Measurements from ENCODE around the gene ZDHHC18.
"Not testable (repeated sequence)": the region's sequence is repeated elsewhere in the genome, so short reads cannot be mapped to it uniquely, and the experiment has no call there.

ZDHHC18 gene

DNA sequence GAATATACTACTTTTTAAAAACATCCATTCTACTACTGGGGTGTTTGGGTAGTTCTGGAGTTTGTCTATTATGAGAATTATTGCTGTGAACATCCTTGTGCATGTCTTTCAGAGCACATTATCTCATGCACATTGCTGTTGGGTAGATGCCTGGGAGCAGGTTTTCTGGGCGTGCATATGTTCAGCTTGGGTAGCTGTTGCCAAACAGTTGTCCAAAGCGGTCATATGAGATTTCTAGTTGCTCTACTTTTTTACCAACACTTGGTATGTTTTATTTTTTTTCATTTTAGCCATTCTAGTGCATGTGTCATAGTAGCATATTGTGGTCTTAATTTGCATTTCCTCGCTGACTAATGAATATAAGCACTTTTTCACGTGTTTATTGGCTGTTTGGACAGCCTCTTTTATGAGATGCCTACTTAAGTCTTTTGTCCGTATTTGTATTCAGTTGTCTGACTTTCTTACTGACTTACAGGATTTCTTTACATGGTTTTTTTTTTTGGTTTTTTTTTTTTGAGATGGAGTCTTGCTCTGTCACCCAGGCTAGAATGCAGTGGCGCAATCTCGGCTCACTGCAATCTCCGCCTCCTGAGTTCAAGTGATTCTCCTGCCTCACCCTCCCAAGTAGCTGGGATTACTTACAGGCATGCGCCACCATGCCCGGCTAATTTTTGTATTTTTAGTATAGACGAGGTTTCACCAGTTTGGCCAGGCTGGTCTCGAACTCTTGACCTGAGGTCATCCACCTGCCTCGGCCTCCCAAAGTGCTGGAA is 18.1 kb downstream of the ZDHHC18 start:
- peaks cover 39% of the 10 kb centered on the region for H3K36me3 Mint-ChIP-seq (ENCODE audit: low read depth)

GRCh38 chr1:26847826-26848225 is 21.3 kb downstream of the ZDHHC18 start:
- H3K9me3 Mint-ChIP-seq; DNase-seq; H3K4me3 Mint-ChIP-seq; H3K27me3 Mint-ChIP-seq (ENCODE audit: low read depth, poor library complexity); H3K27ac Mint-ChIP-seq: not testable (repeated sequence)
- Mint-ChIP-seq H3K4me1 (peaks cover 34% of the 10 kb centered on the region), H3K36me3 (ENCODE audit: low read depth) (peaks cover 50% of the 10 kb centered on the region)

More for the DNA sequence above, 18.1 kb downstream of the ZDHHC18 start:
- Mint-ChIP-seq H3K4me1 (peaks cover 1% of the 10 kb centered on the region), H3K27me3 (ENCODE audit: low read depth, poor library complexity) (no peaks in the 10 kb centered on the region), H3K27ac (no peak overlapping the region), H3K9me3 (no peaks in the 10 kb centered on the region), H3K4me3 (no peak overlapping the region)
- no peak for DNase-seq
- no peak for TF ChIP-seq CTCF (IDR thresholded peaks at IDR 0.05)

DNA sequence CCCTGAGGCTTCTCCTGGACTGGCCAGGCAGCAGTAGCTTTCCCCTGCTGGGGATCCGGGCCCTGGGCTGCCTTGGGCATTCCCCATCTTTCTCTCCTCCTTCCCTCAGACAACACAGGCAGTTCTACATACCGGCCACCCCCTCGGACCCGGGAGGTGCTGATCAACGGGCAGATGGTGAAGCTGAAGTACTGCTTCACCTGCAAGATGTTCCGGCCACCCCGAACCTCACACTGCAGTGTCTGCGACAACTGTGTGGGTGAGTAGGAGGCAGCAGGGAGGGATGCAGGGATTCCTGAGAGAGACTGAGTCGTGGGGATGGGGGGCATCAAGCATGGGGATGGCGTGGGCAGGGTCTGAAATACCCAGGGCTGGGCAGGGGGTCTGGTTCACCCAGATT is 22.0 kb downstream of the ZDHHC18 start:
- Mint-ChIP-seq H3K36me3 (ENCODE audit: low read depth) (peaks cover 54% of the 10 kb centered on the region), H3K27me3 (ENCODE audit: low read depth, poor library complexity) (no peaks in the 10 kb centered on the region), H3K4me3 (no peak overlapping the region), H3K27ac (no peak overlapping the region), H3K9me3 (no peaks in the 10 kb centered on the region), H3K4me1 (peaks cover 37% of the 10 kb centered on the region)
- no peak for TF ChIP-seq CTCF (IDR thresholded peaks at IDR 0.05)
- no peak for DNase-seq

DNA sequence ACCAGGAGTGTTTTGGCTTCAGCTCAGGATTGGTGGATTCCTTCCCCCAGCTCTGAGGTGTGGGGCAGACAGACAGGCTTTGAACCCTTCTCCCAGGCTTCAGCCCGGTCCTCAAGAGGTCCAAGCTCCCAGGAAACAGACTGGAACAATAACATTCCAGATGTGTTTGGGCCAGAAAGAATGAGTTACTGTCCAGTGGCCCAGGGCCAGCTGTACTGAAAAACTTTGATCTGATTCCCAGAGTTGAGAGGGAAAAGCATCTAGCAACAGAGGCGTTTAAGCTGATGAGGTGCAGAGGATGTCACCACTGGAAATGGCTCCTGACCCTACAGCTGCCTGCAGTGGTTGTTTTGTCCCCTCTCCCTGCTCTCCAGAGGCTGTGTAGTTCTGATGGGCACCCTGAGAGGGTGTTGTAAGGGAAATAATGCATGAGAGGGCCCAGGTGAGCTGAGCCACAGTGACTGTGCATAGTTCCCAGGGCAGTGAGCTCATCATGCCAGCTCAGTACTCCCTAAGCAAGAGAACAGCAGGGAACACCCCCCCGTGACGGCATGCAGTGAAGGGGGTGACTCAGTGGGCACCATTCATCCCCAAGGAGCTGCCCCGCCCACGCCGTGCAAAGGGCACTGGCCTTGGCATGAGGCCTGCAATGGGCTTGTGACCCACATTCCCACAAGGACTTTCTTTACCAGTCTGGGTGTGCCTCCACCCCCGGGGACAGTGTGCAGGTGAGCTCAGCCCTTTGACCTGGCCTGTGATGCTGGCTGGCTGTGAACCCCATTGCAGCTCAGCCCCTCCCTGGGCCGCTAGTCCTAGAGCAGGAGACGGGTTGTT is 22.7 kb downstream of the ZDHHC18 start:
- no peaks in the 10 kb centered on the region for H3K9me3 Mint-ChIP-seq
- peaks cover 47% of the 10 kb centered on the region for H3K36me3 Mint-ChIP-seq (ENCODE audit: low read depth)
- no peak for DNase-seq
- no peak overlapping the region for H3K4me3 Mint-ChIP-seq
- no peak for TF ChIP-seq CTCF (IDR thresholded peaks at IDR 0.05)
- no peaks in the 10 kb centered on the region for H3K27me3 Mint-ChIP-seq (ENCODE audit: low read depth, poor library complexity)
- no peak overlapping the region for H3K27ac Mint-ChIP-seq
- H3K4me1 Mint-ChIP-seq, result peaks cover 37% of the 10 kb centered on the region

GRCh38 chr1:26851106-26851684 is 24.7 kb downstream of the ZDHHC18 start:
- H3K4me1 Mint-ChIP-seq, result peaks cover 44% of the 10 kb centered on the region
- H3K27ac Mint-ChIP-seq, result peak overlapping the region; percentile 72
- no peak for TF ChIP-seq CTCF (IDR thresholded peaks at IDR 0.05)
- DNase-seq, result no peak
- H3K27me3 Mint-ChIP-seq (ENCODE audit: low read depth, poor library complexity), result no peaks in the 10 kb centered on the region
- no peaks in the 10 kb centered on the region for H3K9me3 Mint-ChIP-seq
- H3K36me3 Mint-ChIP-seq (ENCODE audit: low read depth), result peaks cover 40% of the 10 kb centered on the region
- H3K4me3 Mint-ChIP-seq, result no peak overlapping the region

DNA sequence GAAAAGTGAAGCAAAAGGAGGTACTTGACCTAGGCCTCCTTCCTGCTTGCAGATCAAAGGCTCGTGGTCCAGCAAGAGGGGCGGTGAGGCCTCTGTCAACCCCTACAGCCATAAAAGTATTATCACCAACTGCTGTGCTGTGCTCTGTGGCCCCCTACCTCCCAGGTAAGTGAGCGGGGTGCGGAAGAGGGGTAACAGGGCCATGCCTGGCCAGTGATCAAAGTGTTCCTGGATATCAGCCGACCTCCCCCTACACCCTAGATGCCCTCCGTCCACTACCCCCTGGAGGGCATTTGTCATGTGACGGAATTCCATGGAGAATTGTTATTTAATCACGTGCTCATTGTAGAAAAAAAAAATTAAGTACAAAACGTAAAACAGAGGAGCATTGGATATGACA is 26.2 kb downstream of the ZDHHC18 start:
- no peaks in the 10 kb centered on the region for H3K27me3 Mint-ChIP-seq (ENCODE audit: low read depth, poor library complexity)
- H3K36me3 Mint-ChIP-seq (ENCODE audit: low read depth), result peaks cover 31% of the 10 kb centered on the region
- TF ChIP-seq CTCF (IDR thresholded peaks at IDR 0.05), result no peak
- peaks cover 57% of the 10 kb centered on the region for H3K4me1 Mint-ChIP-seq
- no peak overlapping the region for H3K4me3 Mint-ChIP-seq
- DNase-seq, result no peak
- no peaks in the 10 kb centered on the region for H3K9me3 Mint-ChIP-seq
- no peak overlapping the region for H3K27ac Mint-ChIP-seq
